Measurements from ENCODE around the gene PIAS4.
A peak's percentile ranks its signal among the peaks of the same experiment; 100 is the strongest.

The PIAS4 gene

GRCh38 chr19:4064149-4064495 is 56.6 kb downstream of the PIAS4 start:
- H3K36me3 ChIP-seq (replicated peaks), result peaks cover 31% of the 10 kb centered on the region
- H3K4me3 ChIP-seq, result peak overlapping the region; percentile 77
- DNase-seq (ENCODE audit: low spot score in 2 of 2), result peak in 1 of 2 experiments; percentile 40
- no peaks in the 10 kb centered on the region for H3K9me3 ChIP-seq
- H3K4me1 ChIP-seq, result peaks cover 18% of the 10 kb centered on the region; the same call in 1 of the 2 replicates
- no peaks in the 10 kb centered on the region for H3K27me3 ChIP-seq (ENCODE audit: low read depth)
- in situ Hi-C loops (cut with MboI; ENCODE audit: low sequenced_read_pairs), result no loop called here

GRCh38 chr19:4064496-4065260 is 57.1 kb downstream of the PIAS4 start:
- H3K4me3 ChIP-seq, result peak overlapping the region; percentile 77
- H3K27me3 ChIP-seq (ENCODE audit: low read depth), result no peaks in the 10 kb centered on the region
- DNase-seq (ENCODE audit: low spot score in 2 of 2), result peak in 1 of 2 experiments; percentile 54
- in situ Hi-C loops (cut with MboI; ENCODE audit: low sequenced_read_pairs), result no loop called here
- no peaks in the 10 kb centered on the region for H3K9me3 ChIP-seq
- H3K36me3 ChIP-seq (replicated peaks), result peaks cover 29% of the 10 kb centered on the region
- H3K4me1 ChIP-seq, result peaks cover 18% of the 10 kb centered on the region; the same call in 1 of the 2 replicates

GRCh38 chr19:4065430-4066175 is 58.1 kb downstream of the PIAS4 start:
- no peaks in the 10 kb centered on the region for H3K9me3 ChIP-seq
- peaks cover 25% of the 10 kb centered on the region for H3K36me3 ChIP-seq (replicated peaks)
- H3K4me1 ChIP-seq, result peaks cover 18% of the 10 kb centered on the region; the same call in 1 of the 2 replicates
- in situ Hi-C loops (cut with MboI; ENCODE audit: low sequenced_read_pairs), result no loop called here
- DNase-seq (ENCODE audit: low spot score in 2 of 2), result peak; percentile 94 to 96
- no peaks in the 10 kb centered on the region for H3K27me3 ChIP-seq (ENCODE audit: low read depth)
- peak overlapping the region; percentile 70; the same call in 1 of the 2 replicates for H3K4me3 ChIP-seq

GRCh38 chr19:4066176-4066606 is 58.7 kb downstream of the PIAS4 start:
- in situ Hi-C loops (cut with MboI; ENCODE audit: low sequenced_read_pairs), result no loop called here
- Histone ChIP-seq H3K9me3 (no peaks in the 10 kb centered on the region), H3K4me3 (peak overlapping the region; percentile 70), H3K27me3 (ENCODE audit: low read depth) (no peaks in the 10 kb centered on the region), H3K4me1 (peaks cover 18% of the 10 kb centered on the region; the same call in 1 of the 2 replicates), H3K36me3 (replicated peaks) (peaks cover 24% of the 10 kb centered on the region)
- no peak for DNase-seq (ENCODE audit: low spot score in 2 of 2)

GRCh38 chr19:4066682-4067395 is 59.3 kb downstream of the PIAS4 start, which contains the start of gene ZBTB7A:
TSS of gene ZBTB7A (minus strand) at chr19:4066899. CDS start at chr19:4055232, 11,667 bp downstream.
- peaks cover 18% of the 10 kb centered on the region; the same call in 1 of the 2 replicates for H3K4me1 ChIP-seq

GRCh38 chr19:4067396-4068046 is 60.0 kb downstream of the PIAS4 start:
- peak overlapping the region; percentile 37 for H3K4me3 ChIP-seq
- H3K36me3 ChIP-seq (replicated peaks), result peaks cover 14% of the 10 kb centered on the region
- H3K27me3 ChIP-seq (ENCODE audit: low read depth), result no peaks in the 10 kb centered on the region
- H3K9me3 ChIP-seq, result no peaks in the 10 kb centered on the region
- in situ Hi-C loops (cut with MboI; ENCODE audit: low sequenced_read_pairs), result no loop called here
- H3K4me1 ChIP-seq, result peaks cover 17% of the 10 kb centered on the region; the same call in 1 of the 2 replicates
- DNase-seq (ENCODE audit: low spot score in 2 of 2), result peak in 1 of 2 experiments; percentile 66

More at GRCh38 chr19:4066682-4067395, 59.3 kb downstream of the PIAS4 start, which contains the start of gene ZBTB7A:
- peak; percentile 62 to 86 for DNase-seq (ENCODE audit: low spot score in 2 of 2)
- H3K36me3 ChIP-seq (replicated peaks), result peaks cover 20% of the 10 kb centered on the region
- H3K27me3 ChIP-seq (ENCODE audit: low read depth), result no peaks in the 10 kb centered on the region
- H3K4me3 ChIP-seq, result peak within 1 kb of the TSS; percentile 70
- H3K9me3 ChIP-seq, result no peaks in the 10 kb centered on the region
- in situ Hi-C loops (cut with MboI; ENCODE audit: low sequenced_read_pairs), result no loop called here

- Histone ChIP-seq H3K4me3 (peak overlapping the region; percentile 37), H3K9me3 (no peaks in the 10 kb centered on the region), H3K27me3 (ENCODE audit: low read depth) (no peaks in the 10 kb centered on the region), H3K4me1 (peaks cover 9% of the 10 kb centered on the region; the same call in 1 of the 2 replicates), H3K36me3 (replicated peaks) (peaks cover 7% of the 10 kb centered on the region)
- no peak for DNase-seq (ENCODE audit: low spot score in 2 of 2)
- in situ Hi-C loops (cut with MboI; ENCODE audit: low sequenced_read_pairs), result no loop called here
Measured at GRCh38 chr19:4068047-4068966, 60.8 kb downstream of the PIAS4 start.

GRCh38 chr19:4069331-4069959 is 61.9 kb downstream of the PIAS4 start:
- no peak overlapping the region for H3K4me3 ChIP-seq
- H3K4me1 ChIP-seq, result 0 out of 2 replicates have a peak, but pooled peaks cover 6% of the 10 kb centered on the region
- no peaks in the 10 kb centered on the region for H3K27me3 ChIP-seq (ENCODE audit: low read depth)
- no peaks in the 10 kb centered on the region for H3K9me3 ChIP-seq
- in situ Hi-C loops (cut with MboI; ENCODE audit: low sequenced_read_pairs), result no loop called here
- no peaks in the 10 kb centered on the region; the same call in 1 of the 2 replicates for H3K36me3 ChIP-seq (replicated peaks)
- no peak for DNase-seq (ENCODE audit: low spot score in 2 of 2)

- Histone ChIP-seq H3K36me3 (replicated peaks) (no peaks in the 10 kb centered on the region), H3K27me3 (ENCODE audit: low read depth) (no peaks in the 10 kb centered on the region), H3K4me3 (no peak overlapping the region), H3K4me1 (0 out of 2 replicates have a peak, but pooled peaks cover 6% of the 10 kb centered on the region), H3K9me3 (no peaks in the 10 kb centered on the region)
- in situ Hi-C loops (cut with MboI; ENCODE audit: low sequenced_read_pairs), result no loop called here
- DNase-seq (ENCODE audit: low spot score in 2 of 2), result no peak
Measured at GRCh38 chr19:4071610-4072009, 64.1 kb downstream of the PIAS4 start.

GRCh38 chr19:4075373-4075772 is 67.8 kb downstream of the PIAS4 start:
- no peaks in the 10 kb centered on the region for H3K27me3 ChIP-seq (ENCODE audit: low read depth)
- in situ Hi-C loops (cut with MboI; ENCODE audit: low sequenced_read_pairs), result no loop called here
- H3K4me1 ChIP-seq, result no peaks in the 10 kb centered on the region
- DNase-seq (ENCODE audit: low spot score in 2 of 2), result no peak
- H3K4me3 ChIP-seq, result no peak overlapping the region
- H3K9me3 ChIP-seq, result no peaks in the 10 kb centered on the region
- H3K36me3 ChIP-seq (replicated peaks), result no peaks in the 10 kb centered on the region

GRCh38 chr19:4077007-4077374 is 69.5 kb downstream of the PIAS4 start:
- Histone ChIP-seq H3K27me3 (ENCODE audit: low read depth) (no peaks in the 10 kb centered on the region), H3K4me3 (no peak overlapping the region), H3K4me1 (no peaks in the 10 kb centered on the region), H3K36me3 (replicated peaks) (no peaks in the 10 kb centered on the region), H3K9me3 (no peaks in the 10 kb centered on the region)
- peak in 1 of 2 experiments; percentile 6 for DNase-seq (ENCODE audit: low spot score in 2 of 2)
- in situ Hi-C loops (cut with MboI; ENCODE audit: low sequenced_read_pairs), result no loop called here
